HG03066 (cell line): ENCODE data around the gene CCDC97.
A peak's percentile ranks its signal among the peaks of the same experiment; 100 is the strongest.
"Not testable (repeated sequence)": the region's sequence is repeated elsewhere in the genome, so short reads cannot be mapped to it uniquely, and the experiment has no call there.

Experiments used
- ATAC-seq: cut with Tn5 transposase; IDR thresholded peaks from one replicate; pipeline ENCODE4 v1.9.1; 2021; ENCODE audit warnings: low read depth; ENCODE audit not compliant: unreplicated experiment

The CCDC97 gene

DNA sequence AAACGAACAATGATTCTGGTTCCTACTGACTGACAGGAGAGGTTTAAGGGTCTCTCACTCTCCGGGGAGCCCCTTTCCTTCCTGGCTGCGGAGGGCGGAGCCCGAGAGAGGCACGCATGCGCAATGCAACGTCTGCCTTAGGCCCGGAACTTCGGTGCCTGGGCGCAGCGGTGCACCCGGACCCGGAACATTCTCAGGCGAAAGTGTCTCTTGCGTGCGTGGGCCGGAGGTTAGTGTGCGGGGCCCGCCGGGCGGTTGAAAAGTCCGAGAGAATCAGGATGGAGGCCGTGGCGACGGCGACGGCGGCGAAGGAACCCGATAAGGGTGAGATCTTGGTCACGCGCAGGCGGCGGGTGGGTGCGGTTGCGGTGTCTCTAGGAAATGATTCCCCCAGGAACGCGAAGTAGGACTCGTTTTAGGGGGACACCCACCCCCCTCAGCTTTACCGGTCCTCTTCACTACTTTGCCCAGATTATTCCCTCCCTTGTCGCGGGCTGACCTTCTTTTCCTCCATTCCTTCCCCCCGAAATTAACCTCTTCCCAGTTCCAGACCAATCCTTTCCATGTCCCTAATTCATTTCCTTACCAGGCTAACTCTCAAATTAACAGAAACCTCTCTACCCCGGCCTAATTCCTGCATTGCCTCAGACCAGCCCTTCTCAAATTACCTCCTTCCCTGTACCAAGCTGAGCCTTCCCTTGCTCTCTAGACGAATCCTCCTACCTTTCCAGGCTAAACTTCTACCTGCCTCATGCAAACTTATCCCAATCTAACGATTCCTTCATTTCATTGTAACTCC lies at the start of gene CCDC97:
Gene CCDC97 (plus strand): TSS at position 140 of the 799 bp plus-strand sequence. CDS start 139 bp downstream, at position 279.
- ATAC-seq = no peak

DNA sequence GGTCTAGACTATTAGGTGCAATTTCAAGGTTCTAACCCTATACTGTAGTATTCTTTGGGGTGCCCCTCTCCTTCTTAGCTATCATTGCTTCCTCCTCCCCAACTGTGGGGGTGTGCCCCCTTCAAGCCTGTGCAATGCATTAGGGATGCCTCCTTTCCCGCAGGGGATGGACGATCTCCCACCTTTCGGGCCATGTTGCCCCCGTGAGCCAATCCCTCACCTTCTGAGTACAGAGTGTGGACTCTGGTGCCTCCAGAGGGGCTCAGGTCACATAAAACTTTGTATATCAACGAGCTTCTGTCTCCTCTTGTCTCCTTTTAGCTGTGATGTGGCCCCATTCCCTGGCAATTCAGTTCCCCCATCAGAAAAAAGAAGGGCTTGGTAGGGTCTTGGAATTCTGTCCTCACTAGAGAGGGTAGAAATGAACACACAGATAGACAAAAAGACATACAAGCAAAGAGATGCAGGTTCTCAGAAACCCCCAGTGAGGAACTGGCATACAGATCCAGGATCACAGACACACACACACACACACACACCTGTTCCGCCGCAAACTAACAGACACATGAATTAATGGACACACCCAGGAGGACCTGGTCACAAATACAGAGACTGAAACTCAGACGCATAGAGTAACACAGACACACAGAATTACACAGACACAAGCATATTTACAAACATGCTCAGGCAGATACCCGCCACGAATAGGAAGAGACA lies 48.3 kb upstream of the CCDC97 start:
- ATAC-seq = no peak

DNA sequence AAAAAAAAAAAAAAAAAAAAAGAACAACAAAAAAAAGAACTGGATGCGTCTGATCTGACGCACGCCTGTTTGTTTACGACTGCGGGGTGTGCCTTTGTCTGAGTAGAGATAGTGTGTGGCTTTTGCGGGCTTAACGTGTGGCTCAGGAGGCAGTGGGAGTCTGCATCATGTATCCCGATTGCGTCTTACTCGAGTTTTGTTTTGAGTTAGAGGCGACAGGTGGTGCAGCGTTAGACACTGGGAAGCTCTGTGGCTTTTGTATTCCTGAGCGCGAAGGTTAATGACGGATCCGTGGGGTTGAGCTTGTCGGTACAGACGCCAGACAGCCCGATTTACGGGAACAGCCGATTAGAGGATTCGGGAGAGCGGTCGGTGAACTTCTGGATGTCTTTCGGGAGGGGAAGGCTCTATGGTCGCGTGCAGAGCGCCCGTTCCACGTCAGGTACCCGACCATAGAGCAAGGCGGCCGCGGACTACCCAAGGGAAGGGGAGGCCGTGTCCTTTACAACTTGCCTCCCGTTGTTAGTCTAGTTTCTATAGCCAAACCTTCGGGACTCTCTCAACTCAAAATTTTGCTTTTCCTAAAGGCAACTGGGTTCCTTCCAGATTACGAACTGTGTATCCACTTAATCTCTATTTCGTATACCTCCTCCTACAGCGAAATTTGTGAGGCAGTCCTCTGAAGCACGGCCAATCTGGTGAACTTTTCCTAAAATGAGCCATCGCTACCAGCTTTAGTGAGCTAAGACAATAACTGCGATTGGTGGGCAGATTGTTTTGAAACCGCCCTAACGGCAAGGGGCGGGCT lies 46.7 kb upstream of the CCDC97 start:
- no peak for ATAC-seq

DNA sequence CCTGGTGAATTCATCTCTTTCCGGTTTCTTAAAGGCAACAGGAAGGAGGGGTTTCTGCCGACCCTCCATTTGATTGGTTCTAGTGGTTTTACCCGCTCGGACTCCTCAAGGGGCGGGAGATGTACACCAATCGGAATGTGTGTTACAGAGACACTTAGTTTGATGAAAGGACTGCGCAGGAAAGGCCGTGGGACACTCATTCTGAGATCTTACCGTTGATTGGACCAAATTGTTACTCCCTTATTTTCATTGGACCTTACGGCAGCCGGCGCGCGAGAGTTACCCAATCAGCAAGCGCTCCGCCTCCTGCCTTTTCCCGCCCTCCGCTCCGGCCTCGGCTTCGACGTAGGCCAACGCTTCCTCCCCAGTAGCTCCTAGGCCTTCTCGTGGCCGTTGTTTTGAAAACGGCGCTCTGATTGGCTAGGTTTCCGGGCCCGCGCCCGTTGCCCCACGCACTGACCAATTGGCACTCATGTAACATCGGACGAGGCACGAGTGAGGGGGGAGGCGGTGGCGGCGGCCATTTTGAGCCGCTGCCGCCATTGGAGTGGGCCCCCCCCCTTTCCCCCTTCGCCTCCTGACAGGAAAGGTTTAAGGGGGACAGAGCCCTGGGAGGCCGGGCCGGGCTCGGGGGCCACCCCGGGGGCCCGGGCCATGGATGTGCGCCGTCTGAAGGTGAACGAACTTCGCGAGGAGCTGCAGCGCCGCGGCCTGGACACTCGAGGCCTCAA lies 46.0 kb upstream of the CCDC97 start, which contains the start of gene HNRNPUL1:
Gene HNRNPUL1 (plus strand): TSS at position 523 of the 731 bp plus-strand sequence. CDS start 132 bp downstream, at position 655.
- ATAC-seq = peak; percentile 69

DNA sequence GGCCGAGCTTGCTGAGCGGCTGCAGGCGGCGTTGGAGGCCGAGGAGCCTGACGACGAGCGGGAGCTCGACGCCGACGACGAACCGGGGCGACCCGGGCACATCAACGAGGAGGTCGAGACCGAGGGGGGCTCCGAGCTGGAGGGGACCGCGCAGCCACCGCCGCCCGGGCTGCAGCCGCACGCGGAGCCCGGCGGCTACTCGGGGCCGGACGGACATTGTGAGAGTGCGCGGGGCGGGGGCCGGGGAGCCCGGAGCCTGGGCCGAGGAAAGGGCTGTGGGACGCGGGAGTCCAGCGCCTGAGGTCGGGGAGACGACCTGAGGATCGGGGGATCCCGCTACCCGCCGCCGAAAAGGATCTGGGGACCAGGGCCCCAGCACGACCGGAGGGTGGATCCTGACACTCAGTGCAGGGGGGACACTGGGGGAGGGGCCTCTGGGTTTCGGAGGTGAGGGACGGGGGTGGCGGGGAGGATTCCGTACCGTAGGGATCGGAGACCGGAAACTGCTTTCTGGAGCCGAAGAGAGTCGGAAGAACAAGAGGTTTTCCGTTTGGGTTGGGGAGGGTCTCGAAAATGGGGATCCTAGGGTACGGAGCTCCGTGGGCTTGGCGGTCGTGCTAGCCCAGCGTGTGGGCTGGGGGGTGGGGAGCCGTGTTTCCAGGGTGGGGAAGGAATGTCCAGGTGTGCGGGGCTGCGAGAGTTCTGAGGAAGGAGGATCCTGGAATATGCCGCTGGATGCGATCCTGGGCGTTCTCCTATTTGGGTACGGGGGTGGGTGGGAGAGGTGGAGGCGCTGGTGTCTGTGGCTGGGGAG lies 45.2 kb upstream of the CCDC97 start:
- no peak for ATAC-seq

DNA sequence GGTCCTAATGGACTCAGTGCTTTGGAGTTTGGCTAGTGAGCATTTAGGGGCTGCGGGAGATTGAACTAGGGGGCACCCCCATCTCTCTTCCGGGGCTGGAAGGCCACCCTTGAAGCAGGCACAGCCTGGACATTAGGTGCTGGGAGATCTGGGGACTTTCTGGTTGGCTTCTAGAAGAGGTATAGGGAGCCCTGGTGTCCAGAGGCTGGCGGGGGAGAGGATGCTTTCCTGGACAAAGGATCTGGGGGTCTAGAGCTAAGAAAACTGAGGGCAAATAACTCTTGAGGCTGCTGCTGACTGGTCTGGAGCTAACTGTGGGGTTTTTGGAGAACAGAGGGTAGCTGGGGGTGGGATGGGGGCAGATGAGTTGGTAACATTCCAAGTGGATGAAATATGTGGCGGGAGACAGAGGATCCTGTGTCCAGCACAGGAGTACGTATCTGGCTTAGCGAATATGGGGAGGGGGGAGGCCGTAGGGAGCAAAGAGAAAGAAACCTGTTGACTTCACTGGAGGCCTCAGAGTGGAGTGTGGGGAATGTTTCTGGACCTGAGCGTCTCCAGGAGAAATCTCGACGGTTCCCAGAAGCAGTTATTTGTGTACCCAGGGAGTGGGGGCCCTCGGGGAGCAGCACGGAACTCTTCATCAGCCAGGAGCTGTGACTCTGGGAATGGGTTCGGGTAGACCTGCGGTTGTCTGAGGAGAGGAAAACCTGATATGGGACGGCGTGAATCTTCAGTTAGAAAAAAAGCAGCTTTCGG lies 44.4 kb upstream of the CCDC97 start:
- ATAC-seq = no peak

DNA sequence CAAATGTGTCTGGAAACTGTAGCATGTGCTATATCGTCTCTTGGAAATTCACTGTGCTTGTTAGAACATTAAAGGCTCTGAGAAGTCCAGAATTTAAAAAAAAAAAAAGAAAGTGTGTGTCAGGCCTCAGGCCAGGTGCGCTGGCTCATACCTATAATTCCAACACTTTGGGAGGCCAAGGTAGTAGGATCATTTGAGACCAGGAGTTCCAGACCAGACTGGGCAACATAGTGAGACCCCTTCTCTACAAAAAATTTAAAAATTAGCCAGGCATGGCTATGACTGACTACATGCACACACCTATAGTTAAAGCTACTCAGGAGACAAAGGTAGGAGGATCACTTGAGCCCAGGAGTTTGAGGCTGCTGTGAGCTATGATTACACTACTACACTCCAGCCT lies 40.9 kb upstream of the CCDC97 start:
- ATAC-seq = no peak

DNA sequence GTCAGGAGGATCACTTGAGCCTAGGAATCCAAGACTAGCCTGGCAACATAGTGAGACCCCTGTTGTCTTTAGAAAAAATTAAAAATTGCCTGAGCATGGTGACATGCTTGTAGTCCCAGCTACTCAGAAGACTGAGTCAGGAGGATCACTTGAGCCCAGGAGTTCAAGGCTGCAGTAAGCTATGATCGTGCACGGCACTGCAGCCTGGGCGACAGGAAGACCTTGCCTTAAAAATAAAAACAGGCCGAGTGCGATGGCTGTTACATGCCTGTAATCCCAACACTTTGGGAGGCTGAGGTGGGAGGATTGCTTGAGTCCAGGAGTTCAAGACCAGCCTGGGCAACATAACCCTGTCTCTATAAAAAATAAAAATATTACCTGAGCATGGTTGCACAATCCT lies 40.4 kb upstream of the CCDC97 start:
- ATAC-seq = no peak

DNA sequence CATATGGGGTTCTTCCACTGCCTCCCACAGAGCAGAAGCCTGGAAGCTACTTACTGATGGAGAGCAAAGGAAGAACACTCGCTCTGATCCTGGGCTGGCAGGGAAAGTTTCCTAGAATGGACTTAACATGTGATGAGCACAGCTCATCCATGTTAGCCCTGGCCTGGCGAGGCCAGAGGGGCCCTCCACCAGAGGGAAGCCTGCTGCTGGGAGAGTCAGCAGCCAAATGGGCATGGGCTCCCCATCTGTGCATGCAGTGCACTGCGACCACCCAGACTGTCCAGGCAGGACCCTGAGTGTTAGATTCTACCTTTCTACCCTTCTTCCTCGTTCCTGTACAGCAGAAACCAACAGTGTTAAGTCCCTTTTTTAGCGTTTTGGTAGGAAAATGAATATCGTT lies 36.9 kb upstream of the CCDC97 start:
- no peak for ATAC-seq

DNA sequence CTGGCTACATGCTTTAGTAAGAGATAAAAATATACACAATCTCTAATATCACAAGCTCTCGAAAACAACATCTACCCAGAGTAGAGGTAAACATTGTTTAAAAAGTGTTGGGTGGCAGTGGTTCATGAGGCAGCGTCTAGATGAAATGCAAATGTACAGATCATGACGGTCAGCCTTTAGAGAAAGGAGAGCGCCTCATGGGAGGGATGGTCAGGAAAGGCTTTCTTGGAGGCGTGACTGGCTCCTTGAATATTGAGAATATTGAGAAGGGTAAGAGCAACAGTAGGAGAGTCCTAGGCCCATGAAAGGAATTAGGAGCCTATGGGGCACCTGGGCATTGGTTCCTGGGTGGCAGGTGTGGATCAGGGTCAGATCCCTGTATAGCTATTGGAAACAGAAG lies 35.2 kb upstream of the CCDC97 start:
- no peak for ATAC-seq

DNA sequence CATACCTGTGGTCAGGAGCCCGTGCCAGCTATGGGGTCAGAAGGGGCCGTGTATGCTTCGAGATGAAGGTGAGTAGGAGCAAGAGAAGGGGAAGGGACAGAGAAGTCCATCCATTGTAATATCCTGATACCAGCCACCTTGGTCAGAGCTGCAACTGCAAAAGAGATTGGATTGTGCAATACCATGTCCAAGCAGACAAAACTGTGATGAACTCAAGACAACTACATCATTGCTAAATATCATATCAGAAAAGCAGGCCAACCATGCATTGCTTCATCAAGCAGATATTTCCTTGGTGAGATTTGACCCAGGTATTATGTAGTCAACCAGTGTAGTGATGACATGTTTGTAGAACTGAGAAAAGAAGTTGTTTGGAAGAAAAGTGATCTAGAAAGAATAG lies 33.7 kb upstream of the CCDC97 start:
- ATAC-seq = no peak

DNA sequence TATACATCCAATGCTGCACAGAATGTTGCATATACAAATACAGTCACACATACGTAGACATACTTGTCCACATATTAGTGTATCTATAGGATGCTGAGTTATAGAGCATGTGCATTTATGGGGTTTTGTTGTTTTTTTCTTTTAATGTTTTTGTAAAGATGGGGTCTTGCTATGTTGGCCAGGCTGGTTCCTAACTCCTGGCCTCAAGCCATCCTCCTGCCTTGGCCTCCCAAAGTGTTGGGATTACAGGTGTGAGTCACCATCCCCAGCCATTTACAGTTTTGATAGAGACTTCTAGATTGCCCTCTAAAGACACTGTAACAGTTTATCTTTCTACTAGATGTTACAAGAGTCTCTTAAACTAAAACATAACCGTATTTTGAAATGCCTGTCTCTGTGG lies 31.5 kb upstream of the CCDC97 start:
- ATAC-seq = no peak

DNA sequence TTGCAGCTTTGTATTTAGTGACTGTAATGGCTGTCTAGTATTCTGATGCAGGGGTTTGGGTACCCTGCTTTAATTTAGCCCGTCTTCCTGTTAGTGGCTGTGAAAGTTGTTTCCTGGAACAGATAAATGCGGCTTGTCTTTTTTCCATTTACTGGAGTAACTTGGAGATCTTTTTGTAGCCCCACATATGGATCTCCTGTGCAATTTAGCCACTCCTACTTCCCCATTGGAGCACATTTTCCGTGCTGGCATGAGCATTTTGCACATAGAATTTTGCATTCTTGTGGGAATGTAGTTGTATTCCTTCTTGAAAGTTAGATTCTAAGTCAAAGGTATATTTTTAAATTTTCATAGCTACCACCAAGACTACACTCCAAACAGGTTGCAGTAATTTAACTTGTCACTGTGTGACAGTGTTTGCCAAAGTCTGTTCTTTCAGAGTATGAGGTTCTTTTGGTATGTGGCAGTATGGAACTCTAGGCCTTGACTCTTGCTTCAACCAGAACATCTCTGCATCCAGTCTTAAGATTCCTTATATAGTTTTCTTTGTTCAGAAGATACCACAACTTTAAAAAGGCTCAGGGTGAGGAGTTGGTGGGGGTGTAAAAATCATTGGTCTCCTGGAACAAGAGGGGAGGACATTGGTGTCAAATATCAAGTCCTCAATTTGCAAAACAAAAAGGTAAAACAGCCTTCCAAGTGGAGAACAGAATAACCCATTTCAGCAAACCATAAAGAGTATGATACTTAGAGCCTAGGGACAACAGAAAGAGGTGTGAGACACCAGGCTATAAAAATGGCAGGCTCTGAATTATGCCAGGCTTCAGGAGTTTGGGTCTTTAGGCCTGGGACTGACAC lies 21.1 kb upstream of the CCDC97 start:
- no peak for ATAC-seq

DNA sequence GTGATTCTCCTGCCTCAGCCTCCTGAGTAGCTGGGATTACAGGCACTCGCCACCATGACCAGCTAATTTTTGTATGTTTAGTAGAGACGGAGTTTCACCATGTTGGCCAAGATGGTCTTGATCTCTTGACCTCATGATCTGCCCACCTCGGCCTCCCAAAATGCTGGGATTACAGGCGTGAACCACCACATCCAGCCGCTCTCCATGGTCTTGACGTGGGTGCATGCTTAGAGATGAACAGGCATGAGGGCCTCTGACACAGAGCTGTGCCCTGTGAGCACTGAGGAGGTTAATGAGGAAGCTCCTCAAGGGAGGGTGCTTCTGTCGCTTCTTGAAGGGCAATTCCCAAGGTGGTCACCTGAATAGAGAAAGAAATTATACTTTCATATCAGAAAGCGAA lies 20.2 kb upstream of the CCDC97 start:
- not testable (repeated sequence) for ATAC-seq

DNA sequence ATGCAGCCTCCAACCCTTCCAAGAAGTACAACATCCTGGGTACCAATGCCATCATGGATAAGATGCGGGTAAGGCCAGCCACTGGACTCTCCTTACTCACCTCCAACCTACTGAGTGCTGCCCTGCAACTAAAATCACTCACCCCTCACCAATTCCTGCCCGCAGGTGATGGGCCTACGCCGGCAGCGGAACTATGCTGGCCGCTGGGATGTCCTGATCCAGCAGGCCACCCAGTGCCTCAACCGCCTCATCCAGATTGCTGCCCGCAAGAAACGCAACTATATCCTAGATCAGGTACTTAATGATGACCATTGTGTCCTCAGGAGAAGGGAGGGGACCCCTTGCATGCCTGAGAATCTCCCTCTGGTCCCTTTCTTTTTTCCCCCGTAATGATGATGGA lies 15.6 kb upstream of the CCDC97 start:
- no peak for ATAC-seq

DNA sequence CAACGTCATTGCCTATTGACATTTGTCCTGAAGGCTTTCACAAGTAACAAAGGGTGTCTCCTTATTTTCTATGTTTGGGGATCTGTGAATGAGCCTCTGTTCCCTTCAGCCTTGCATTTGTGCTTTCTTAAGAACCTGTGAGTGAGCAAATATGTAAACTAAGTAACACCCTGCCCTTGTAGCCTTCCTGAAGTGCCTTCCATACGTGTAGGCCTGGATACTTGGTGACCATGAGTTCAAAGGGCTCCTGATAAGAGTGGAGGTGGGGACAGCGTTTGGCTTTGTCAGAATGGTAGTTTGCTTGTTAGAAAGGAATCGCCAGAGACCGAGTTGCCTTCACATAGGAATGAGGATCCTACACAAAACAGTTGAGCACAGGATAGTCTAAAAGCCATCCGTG lies 14.5 kb upstream of the CCDC97 start:
- no peak for ATAC-seq

DNA sequence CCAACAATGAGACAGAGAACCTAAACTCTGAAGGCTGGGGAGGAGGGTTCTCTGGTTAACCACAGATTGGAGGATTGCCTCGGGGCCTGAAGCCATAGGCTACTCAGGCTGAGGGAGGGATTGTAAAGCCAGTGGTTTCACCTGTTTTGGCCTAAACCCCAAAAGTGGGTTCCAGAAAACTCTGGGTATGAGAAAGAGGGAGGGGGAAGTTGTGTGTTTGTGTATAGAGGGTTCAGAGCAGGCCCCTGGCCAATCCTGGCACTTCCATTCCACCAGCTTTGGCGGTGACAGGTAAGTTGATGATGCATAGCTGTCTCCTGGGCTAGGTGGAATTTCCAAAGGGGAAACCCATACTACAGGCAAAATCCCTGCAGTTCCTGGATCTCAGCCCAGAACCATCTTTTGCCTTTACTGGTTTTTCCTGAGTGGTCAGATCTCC lies 13.5 kb upstream of the CCDC97 start:
- no peak for ATAC-seq
